Mesenchymal stem cell (in vitro differentiated cells and primary cell): ENCODE measurements around the gene SRSF6.

Source experiments
- DNase-seq: peaks from one replicate; pipeline ENCODE4 v3.0.0-alpha.2; 2013
- H2AFZ ChIP-seq: one replicate; pipeline ENCODE4 v1.6.1; 2013; ENCODE audit warnings: low read depth, mild to moderate bottlenecking, control low read depth, inconsistent platforms, low read length, moderate library complexity
- H2AK5ac ChIP-seq: 2 replicates; pipeline ENCODE4 v1.6.1; 2013; ENCODE audit warnings: low read length, moderate library complexity, mild to moderate bottlenecking, inconsistent platforms; ENCODE audit not compliant: severe bottlenecking
- H2BK120ac ChIP-seq: one replicate; pipeline ENCODE4 v1.6.1; 2013; ENCODE audit warnings: low read depth, mild to moderate bottlenecking, inconsistent platforms, low read length, moderate library complexity
- H2BK12ac ChIP-seq, 2 experiments: one replicate each; pipeline ENCODE4 v1.6.1; 2013; ENCODE audit warnings: inconsistent platforms in 2 of 2, low read length in 2 of 2, mild to moderate bottlenecking in 2 of 2, moderate library complexity in 2 of 2, control low read depth in 1 of 2
- H2BK15ac ChIP-seq: one replicate; pipeline ENCODE4 v1.6.1; 2013; ENCODE audit warnings: mild to moderate bottlenecking, low read depth, inconsistent platforms; ENCODE audit not compliant: poor library complexity, severe bottlenecking
- H2BK5ac ChIP-seq: 2 replicates; pipeline ENCODE4 v1.6.1; 2013; ENCODE audit warnings: low read depth, mild to moderate bottlenecking, low read length, control low read depth, inconsistent platforms; ENCODE audit not compliant: poor library complexity, severe bottlenecking
- H3K14ac ChIP-seq, 2 experiments: one replicate each; pipeline ENCODE4 v1.6.1; 2013; ENCODE audit warnings: inconsistent platforms in 2 of 2, low read length in 2 of 2, control low read depth in 1 of 2, mild to moderate bottlenecking in 1 of 2, moderate library complexity in 1 of 2
- H3K18ac ChIP-seq, 2 experiments: one replicate each; pipeline ENCODE4 v1.6.1; 2013; ENCODE audit warnings: inconsistent platforms in 2 of 2, low read length in 2 of 2, control low read depth in 1 of 2, low read depth in 1 of 2, mild to moderate bottlenecking in 1 of 2
- H3K23ac ChIP-seq, 2 experiments: one replicate each; pipeline ENCODE4 v1.6.1; 2013; ENCODE audit warnings: inconsistent platforms in 2 of 2, low read length in 2 of 2, mild to moderate bottlenecking in 2 of 2, moderate library complexity in 2 of 2, control low read depth in 1 of 2
- H3K27ac ChIP-seq: 2 replicates; pipeline ENCODE4 v1.5.1; 2013; ENCODE audit warnings: mild to moderate bottlenecking, moderate library complexity, low read length, control low read depth, inconsistent platforms; ENCODE audit not compliant: poor library complexity, severe bottlenecking
- H3K27me3 ChIP-seq, 2 experiments: 2 replicates each; pipeline versions ENCODE4 v1.6.1 to v1.7.0; 2013; ENCODE audit warnings: low read length in 2 of 2, mild to moderate bottlenecking in 2 of 2, moderate library complexity in 2 of 2, control low read depth in 1 of 2, inconsistent platforms in 1 of 2; ENCODE audit not compliant: control insufficient read depth in 1 of 2, insufficient read depth in 1 of 2
- H3K36me3 ChIP-seq, 2 experiments: 2 replicates each; pipeline versions ENCODE4 v1.6.1 to v1.7.0; 2013; ENCODE audit warnings: low read length in 2 of 2, control low read depth in 1 of 2, inconsistent platforms in 1 of 2, low read depth in 1 of 2, mild to moderate bottlenecking in 1 of 2; ENCODE audit not compliant: insufficient read depth in 2 of 2, control insufficient read depth in 1 of 2
- H3K4ac ChIP-seq, 2 experiments: one replicate each; pipeline ENCODE4 v1.6.1; 2013; ENCODE audit warnings: inconsistent platforms in 2 of 2, low read length in 2 of 2, mild to moderate bottlenecking in 2 of 2, moderate library complexity in 2 of 2, control low read depth in 1 of 2, low read depth in 1 of 2
- H3K4me1 ChIP-seq: 2 replicates; pipeline ENCODE4 v1.6.1; 2013; ENCODE audit warnings: low read depth, low read length, control low read depth; ENCODE audit not compliant: control insufficient read depth, insufficient read depth
- H3K4me2 ChIP-seq: 2 replicates; pipeline ENCODE4 v1.6.1; 2013; ENCODE audit warnings: low read length, mild to moderate bottlenecking, inconsistent platforms; ENCODE audit not compliant: poor library complexity, severe bottlenecking
- H3K4me3 ChIP-seq, 2 experiments: 2 replicates each; pipeline versions ENCODE4 v1.5.1 to v1.7.0; 2013; ENCODE audit warnings: low read length in 2 of 2, mild to moderate bottlenecking in 2 of 2, control low read depth in 1 of 2, low read depth in 1 of 2; ENCODE audit not compliant: insufficient read depth in 1 of 2
- H3K79me1 ChIP-seq: replicated peaks from 2 replicates; pipeline ENCODE4 v1.6.1; 2013; ENCODE audit warnings: mild to moderate bottlenecking, control low read depth, low read length, inconsistent platforms; ENCODE audit not compliant: poor library complexity, severe bottlenecking
- H3K9ac ChIP-seq: 2 replicates; pipeline ENCODE4 v1.7.0; 2013; ENCODE audit warnings: mild to moderate bottlenecking, low read length, moderate library complexity
- H3K9me3 ChIP-seq: 2 replicates; pipeline ENCODE4 v1.7.0; 2013; ENCODE audit warnings: mild to moderate bottlenecking, low read length; ENCODE audit not compliant: control insufficient read depth
- H4K8ac ChIP-seq: one replicate; pipeline ENCODE4 v1.6.1; 2013; ENCODE audit warnings: inconsistent platforms, mild to moderate bottlenecking, low read length, moderate library complexity
- H4K91ac ChIP-seq: one replicate; pipeline ENCODE4 v1.6.1; 2013; ENCODE audit warnings: mild to moderate bottlenecking, low read length, inconsistent platforms
- WGBS: methylation state at CpG from one replicate; pipeline ENCODE4 v1.1.7; 2013; ENCODE audit warnings: mixed read lengths; 5-methylcytosine and 5-hydroxymethylcytosine counted together

SRSF6 gene

GRCh38 chr20:43462660-43463526 is 5.2 kb downstream of the SRSF6 start:
- H3K4ac ChIP-seq: no peak overlapping the region
- no peak overlapping the region for H3K27ac ChIP-seq
- H2AFZ ChIP-seq: no peak overlapping the region
- no peak overlapping the region for H3K23ac ChIP-seq
- H3K36me3 ChIP-seq: peaks cover 31 to 91% of the 10 kb centered on the region in 2 experiments
- no peak overlapping the region for H2BK120ac ChIP-seq
- WGBS: 94% methylated on average over 2 of the region's 4 CpGs
- H2BK5ac ChIP-seq: no peak overlapping the region
- H3K4me2 ChIP-seq: no peak overlapping the region
- H2AK5ac ChIP-seq: no peak overlapping the region
- H3K18ac ChIP-seq: no peak overlapping the region
- no peak overlapping the region for H4K91ac ChIP-seq
- H3K27me3 ChIP-seq: no peaks in the 10 kb centered on the region
- H3K9ac ChIP-seq: peak overlapping the region; percentile 30
- no peak overlapping the region for H2BK15ac ChIP-seq
- H3K14ac ChIP-seq: no peak overlapping the region
- no peak overlapping the region for H2BK12ac ChIP-seq
- no peak overlapping the region for H4K8ac ChIP-seq
- H3K9me3 ChIP-seq: no peaks in the 10 kb centered on the region
- no peak for DNase-seq
- no peak overlapping the region for H3K4me3 ChIP-seq
- peaks cover 5% of the 10 kb centered on the region for H3K4me1 ChIP-seq
- H3K79me1 ChIP-seq: peaks cover 14% of the 10 kb centered on the region

- 78% methylated on average over 1 of the region's 3 CpGs for WGBS
- Histone ChIP-seq H2BK15ac (no peak overlapping the region), H3K14ac (no peak overlapping the region), H3K23ac (no peak overlapping the region), H3K18ac (no peak overlapping the region), H3K4me1 (peaks cover 5% of the 10 kb centered on the region), H3K4me2 (no peak overlapping the region), H4K91ac (no peak overlapping the region), H3K79me1 (peaks cover 15% of the 10 kb centered on the region), H2AFZ (no peak overlapping the region), H3K4me3 (no peak overlapping the region), H2BK12ac (no peak overlapping the region), H3K27me3 (no peaks in the 10 kb centered on the region), H3K27ac (no peak overlapping the region), H2BK5ac (no peak overlapping the region), H2BK120ac (no peak overlapping the region), H4K8ac (no peak overlapping the region), H2AK5ac (no peak overlapping the region), H3K4ac (no peak overlapping the region), H3K9ac (no peak overlapping the region), H3K36me3 (peaks cover 35 to 94% of the 10 kb centered on the region in 2 experiments), H3K9me3 (no peaks in the 10 kb centered on the region)
- DNase-seq: no peak
Observed at GRCh38 chr20:43463527-43464218, 6.0 kb downstream of the SRSF6 start.

- Histone ChIP-seq H3K27ac (no peak overlapping the region), H3K4ac (no peak overlapping the region), H3K18ac (no peak overlapping the region), H2BK15ac (no peak overlapping the region), H2AK5ac (no peak overlapping the region), H4K8ac (no peak overlapping the region), H3K9ac (no peak overlapping the region), H2BK120ac (no peak overlapping the region), H4K91ac (no peak overlapping the region), H3K4me1 (peaks cover 5% of the 10 kb centered on the region), H3K27me3 (no peaks in the 10 kb centered on the region), H3K4me2 (no peak overlapping the region), H2BK5ac (no peak overlapping the region), H2BK12ac (no peak overlapping the region), H3K36me3 (peaks cover 41 to 96% of the 10 kb centered on the region in 2 experiments), H2AFZ (no peak overlapping the region), H3K9me3 (no peaks in the 10 kb centered on the region), H3K79me1 (peaks cover 15% of the 10 kb centered on the region), H3K14ac (no peak overlapping the region), H3K23ac (no peak overlapping the region), H3K4me3 (no peak overlapping the region)
- 95% methylated on average over 9 of the region's 9 CpGs for WGBS
- DNase-seq: no peak
Observed at GRCh38 chr20:43464219-43464790, 6.6 kb downstream of the SRSF6 start.

GRCh38 chr20:43465625-43465943 is 7.9 kb downstream of the SRSF6 start:
- no peak overlapping the region for H2AFZ ChIP-seq
- no peak overlapping the region for H2BK12ac ChIP-seq
- H3K18ac ChIP-seq: no peak overlapping the region
- no peak overlapping the region for H2AK5ac ChIP-seq
- peaks cover 5% of the 10 kb centered on the region for H3K4me1 ChIP-seq
- no peaks in the 10 kb centered on the region for H3K9me3 ChIP-seq
- no peak overlapping the region for H3K4ac ChIP-seq
- H2BK15ac ChIP-seq: no peak overlapping the region
- H2BK120ac ChIP-seq: no peak overlapping the region
- H3K4me2 ChIP-seq: no peak overlapping the region
- no peak overlapping the region for H4K8ac ChIP-seq
- H3K23ac ChIP-seq: no peak overlapping the region
- DNase-seq: no peak
- no peak overlapping the region for H2BK5ac ChIP-seq
- H3K9ac ChIP-seq: no peak overlapping the region
- WGBS: 93% methylated on average over 2 of the region's 2 CpGs
- no peak overlapping the region for H3K27ac ChIP-seq
- peaks cover 35 to 93% of the 10 kb centered on the region in 2 experiments for H3K36me3 ChIP-seq
- H3K14ac ChIP-seq: no peak overlapping the region
- peaks cover 15% of the 10 kb centered on the region for H3K79me1 ChIP-seq
- no peak overlapping the region for H3K4me3 ChIP-seq
- no peak overlapping the region for H4K91ac ChIP-seq
- no peaks in the 10 kb centered on the region for H3K27me3 ChIP-seq
